ENCODE results near the gene COMMD6.

COMMD6 gene

GRCh38 chr13:75518439-75519088 is 19.1 kb downstream of the COMMD6 start:
- no peak for TF ChIP-seq CTCF (IDR thresholded peaks at IDR 0.05; ENCODE audit: extremely low read depth, missing control alignments)
- DNase-seq (ENCODE audit: low spot score): no peak

- no peak for DNase-seq (ENCODE audit: low spot score)
- TF ChIP-seq CTCF (IDR thresholded peaks at IDR 0.05; ENCODE audit: extremely low read depth, missing control alignments): no peak
Measured at GRCh38 chr13:75514080-75514995, 23.3 kb downstream of the COMMD6 start.

- DNase-seq (ENCODE audit: low spot score): no peak
- TF ChIP-seq CTCF (IDR thresholded peaks at IDR 0.05; ENCODE audit: extremely low read depth, missing control alignments): no peak
Measured at GRCh38 chr13:75513271-75513670, 24.4 kb downstream of the COMMD6 start.

- peak; percentile 81 for DNase-seq (ENCODE audit: low spot score)
- no peak for TF ChIP-seq CTCF (IDR thresholded peaks at IDR 0.05; ENCODE audit: extremely low read depth, missing control alignments)
Measured at GRCh38 chr13:75512253-75512652, 25.4 kb downstream of the COMMD6 start.

GRCh38 chr13:75511051-75511625 is 26.5 kb downstream of the COMMD6 start:
- no peak for DNase-seq (ENCODE audit: low spot score)
- TF ChIP-seq CTCF (IDR thresholded peaks at IDR 0.05; ENCODE audit: extremely low read depth, missing control alignments): no peak

- no peak for TF ChIP-seq CTCF (IDR thresholded peaks at IDR 0.05; ENCODE audit: extremely low read depth, missing control alignments)
- DNase-seq (ENCODE audit: low spot score): no peak
Measured at GRCh38 chr13:75508002-75508548, 29.6 kb downstream of the COMMD6 start.

All from GM20000 (cell line).